H1 (cell line): ENCODE results near the gene LRPPRC. TPM values are rescaled to one million over a fixed set of nuclear protein-coding genes. Genes with fewer than 3 reads are reported as not detected.

Experiments
- CTCF ChIA-PET: fragments of 300-600 bp; sonication (Branson Sonifier 250); formaldehyde crosslinking; loops from one replicate; lab custom pipeline; 2021; ENCODE audit not compliant: partially characterized antibody; lab: Charles Lee
- POLR2A ChIA-PET: fragments of 300-600 bp; sonication (Branson Sonifier 250); formaldehyde crosslinking; loops from one replicate; lab custom pipeline; 2021; ENCODE audit warnings: inconsistent platforms; ENCODE audit not compliant: partially characterized antibody; lab: Charles Lee
- DNase-seq, 2 experiments: peaks; one replicate each; pipeline versions ENCODE4 v3.0.0 to v3.0.0-alpha.2; 2010 to 2022; ENCODE audit warnings: low spot score in 2 of 2, low read depth in 1 of 2, mixed read lengths in 1 of 2
- FAIRE-seq: peaks from 2 replicates; lab custom pipeline; 2011; peaks lifted over from hg19 to GRCh38; lab: Jason Lieb, UNC
- H2AFZ ChIP-seq: 2 replicates; pipeline ENCODE4 v1.8.1; 2012; ENCODE audit warnings: low read length, inconsistent platforms
- H2AK5ac ChIP-seq: 2 replicates; pipeline ENCODE4 v1.6.1; 2013; ENCODE audit warnings: low read depth, low read length
- H2BK120ac ChIP-seq: replicated peaks from 2 replicates; pipeline ENCODE3; 2013; ENCODE audit warnings: low read depth, low read length, inconsistent platforms
- H2BK12ac ChIP-seq: 2 replicates; pipeline ENCODE4 v1.6.1; 2013; ENCODE audit warnings: low read depth, low read length
- H2BK15ac ChIP-seq: 2 replicates; pipeline ENCODE4 v1.6.1; 2013; ENCODE audit warnings: low read length
- H2BK20ac ChIP-seq: 2 replicates; pipeline ENCODE4 v1.6.1; 2013; ENCODE audit warnings: low read length
- H2BK5ac ChIP-seq: 2 replicates; pipeline ENCODE4 v1.6.1; 2013; ENCODE audit warnings: low read depth, low read length
- H3K14ac ChIP-seq: 2 replicates; pipeline ENCODE4 v1.6.1; 2013; ENCODE audit warnings: inconsistent platforms; ENCODE audit not compliant: insufficient read length
- H3K18ac ChIP-seq: 2 replicates; pipeline ENCODE4 v1.6.1; 2013; ENCODE audit warnings: low read length; ENCODE audit errors: extremely low read depth
- H3K23ac ChIP-seq: 2 replicates; pipeline ENCODE4 v1.6.1; 2013; ENCODE audit warnings: inconsistent platforms; ENCODE audit not compliant: insufficient read length
- H3K23me2 ChIP-seq: 2 replicates; pipeline ENCODE4 v1.6.1; 2013; ENCODE audit warnings: low read depth, low read length
- H3K27ac ChIP-seq: 2 replicates; pipeline ENCODE4 v1.6.1; 2011; ENCODE audit warnings: low read depth, low read length, inconsistent platforms
- H3K27me3 ChIP-seq, 4 experiments: replicated peaks in 1 of 4; 1 replicate in 1 of 4; 2 replicates in 3 of 4; pipeline versions ENCODE4 v1.6.1 to v1.8.1; 2011 to 2013; ENCODE audit warnings: low read length in 3 of 4, mild to moderate bottlenecking in 3 of 4, inconsistent platforms in 2 of 4, mixed read lengths in 2 of 4, moderate library complexity in 1 of 4; ENCODE audit not compliant: control insufficient read depth in 3 of 4, insufficient read depth in 3 of 4; ENCODE audit errors: extremely low read depth in 1 of 4
- H3K36me3 ChIP-seq, 4 experiments: 2 replicates each; pipeline versions ENCODE4 v1.6.1 to v1.8.1; 2011 to 2013; ENCODE audit warnings: mild to moderate bottlenecking in 4 of 4, low read length in 3 of 4, moderate library complexity in 2 of 4, control low read depth in 1 of 4, inconsistent platforms in 1 of 4; ENCODE audit not compliant: insufficient read depth in 4 of 4, control insufficient read depth in 2 of 4
- H3K4ac ChIP-seq: replicated peaks from 2 replicates; pipeline ENCODE3; 2013; ENCODE audit warnings: low read length, low read depth, mixed read lengths, inconsistent platforms; ENCODE audit not compliant: insufficient read length
- H3K4me1 ChIP-seq, 4 experiments: replicated peaks in 1 of 4; 1 replicate in 1 of 4; 2 replicates in 3 of 4; pipeline versions ENCODE4 v1.6.1 to v1.8.1; 2011 to 2013; ENCODE audit warnings: low read length in 3 of 4, inconsistent platforms in 2 of 4, mixed read lengths in 1 of 4; ENCODE audit not compliant: insufficient read depth in 4 of 4, control insufficient read depth in 3 of 4
- H3K4me2 ChIP-seq, 2 experiments: 2 replicates each; pipeline versions ENCODE4 v1.6.1 to v1.8.1; 2011 to 2013; ENCODE audit warnings: low read depth in 2 of 2, low read length in 2 of 2, control low read depth in 1 of 2, inconsistent platforms in 1 of 2, mild to moderate bottlenecking in 1 of 2; ENCODE audit not compliant: insufficient read depth in 1 of 2
- H3K4me3 ChIP-seq, 4 experiments: fragments of 200-600, 300-600 bp in 1 of 4; sonication (generic), shearing (Covaris generic), sonication (Bioruptor Twin) in 1 of 4; 2 replicates each; pipeline versions ENCODE4 v1.5.1 to v1.8.1; 2011 to 2016; ENCODE audit warnings: low read length in 4 of 4, low read depth in 3 of 4, control low read depth in 2 of 4, inconsistent platforms in 2 of 4, mild to moderate bottlenecking in 2 of 4, mixed read lengths in 1 of 4, moderate library complexity in 1 of 4; ENCODE audit not compliant: insufficient read depth in 2 of 4; ENCODE audit errors: extremely low read depth in 1 of 4
- H3K56ac ChIP-seq: replicated peaks from 2 replicates; pipeline ENCODE3; 2013; ENCODE audit warnings: low read depth, mild to moderate bottlenecking, mixed read lengths, low read length, inconsistent platforms; ENCODE audit not compliant: insufficient read length
- H3K79me1 ChIP-seq: 2 replicates; pipeline ENCODE4 v1.6.1; 2013; ENCODE audit warnings: low read depth, low read length, control low read depth
- H3K79me2 ChIP-seq, 2 experiments: 2 replicates each; pipeline versions ENCODE4 v1.6.1 to v1.8.1; 2012 to 2013; ENCODE audit warnings: low read length in 2 of 2, mild to moderate bottlenecking in 2 of 2, inconsistent platforms in 1 of 2; ENCODE audit not compliant: insufficient read depth in 2 of 2, control insufficient read depth in 1 of 2
- H3K9ac ChIP-seq, 4 experiments: replicated peaks in 1 of 4; 1 replicate in 1 of 4; 2 replicates in 3 of 4; pipeline versions ENCODE4 v1.6.1 to v1.8.1; 2011 to 2013; ENCODE audit warnings: low read depth in 3 of 4, low read length in 3 of 4, control low read depth in 2 of 4, mild to moderate bottlenecking in 2 of 4, moderate library complexity in 2 of 4, inconsistent platforms in 1 of 4; ENCODE audit errors: extremely low read depth in 1 of 4
- H3K9me3 ChIP-seq, 2 experiments: 2 replicates each; pipeline versions ENCODE4 v1.6.1 to v1.8.1; 2012 to 2013; ENCODE audit warnings: mild to moderate bottlenecking in 2 of 2, moderate library complexity in 2 of 2, control low read depth in 1 of 2, inconsistent platforms in 1 of 2, low read depth in 1 of 2, low read length in 1 of 2, mixed read lengths in 1 of 2; ENCODE audit not compliant: insufficient read depth in 2 of 2
- H4K20me1 ChIP-seq, 2 experiments: replicated peaks in 1 of 2; 2 replicates each; pipeline versions ENCODE3 to v1.8.1; 2011 to 2013; ENCODE audit warnings: inconsistent platforms in 2 of 2, low read length in 2 of 2, mild to moderate bottlenecking in 1 of 2; ENCODE audit not compliant: insufficient read depth in 2 of 2, control insufficient read depth in 1 of 2
- H4K5ac ChIP-seq: 2 replicates; pipeline ENCODE4 v1.6.1; 2013; ENCODE audit warnings: low read length, low read depth, mixed read lengths, inconsistent platforms; ENCODE audit not compliant: insufficient read length
- H4K8ac ChIP-seq: 2 replicates; pipeline ENCODE4 v1.8.0; 2013; ENCODE audit warnings: mild to moderate bottlenecking, moderate library complexity, low read length, inconsistent platforms; ENCODE audit not compliant: insufficient read depth; ENCODE audit errors: extremely low read depth
- H4K91ac ChIP-seq: replicated peaks from 2 replicates; pipeline ENCODE3; 2013; ENCODE audit warnings: low read length, mixed read lengths, inconsistent platforms; ENCODE audit not compliant: insufficient read length
- BCL11A ChIP-seq, 2 experiments: IDR thresholded peaks; one replicate each; pipeline ENCODE4 v1.6.1; 2011; ENCODE audit warnings: low read depth in 2 of 2, low read length in 2 of 2, mild to moderate bottlenecking in 2 of 2
- EP300 ChIP-seq, 2 experiments: IDR thresholded peaks; 1 replicate in 1 of 2; 2 replicates in 1 of 2; pipeline ENCODE4 v1.6.1; 2011 to 2012; ENCODE audit warnings: low read depth in 2 of 2, low read length in 2 of 2, mild to moderate bottlenecking in 2 of 2, borderline replicate concordance in 1 of 2, inconsistent platforms in 1 of 2, moderate library complexity in 1 of 2
- KDM1A ChIP-seq: fragments of 200-600, 300-600 bp; sonication (generic); IDR thresholded peaks from 2 replicates; pipeline ENCODE4 v1.7.1; 2016; ENCODE audit warnings: mild to moderate bottlenecking, low read length, borderline replicate concordance
- KDM4A ChIP-seq: IDR thresholded peaks from one replicate; pipeline ENCODE4 v1.7.1; 2012; ENCODE audit warnings: low read depth, mild to moderate bottlenecking, moderate library complexity, low read length, inconsistent platforms; ENCODE audit not compliant: severe bottlenecking
- POLR2A ChIP-seq, 2 experiments: IDR thresholded peaks; 1 replicate in 1 of 2; 2 replicates in 1 of 2; pipeline ENCODE4 v1.6.1; 2011; ENCODE audit warnings: low read depth in 2 of 2, low read length in 2 of 2, mild to moderate bottlenecking in 2 of 2; ENCODE audit errors: control extremely low read depth in 1 of 2
- RAD21 ChIP-seq, 2 experiments: IDR thresholded peaks in 1 of 2; conservative IDR thresholded peaks in 1 of 2; 2 replicates each; pipeline ENCODE4 v1.6.1; 2011; ENCODE audit warnings: low read depth in 2 of 2, low read length in 2 of 2, improper control_type of control experiment in 1 of 2, inconsistent platforms in 1 of 2, mild to moderate bottlenecking in 1 of 2, moderate library complexity in 1 of 2
- SP2 ChIP-seq: IDR thresholded peaks from 2 replicates; pipeline ENCODE4 v1.6.1; 2012; ENCODE audit warnings: mild to moderate bottlenecking, low read length, inconsistent platforms
- SP4 ChIP-seq: IDR thresholded peaks from 2 replicates; pipeline ENCODE4 v1.6.1; 2012; ENCODE audit warnings: low read length, inconsistent platforms
- SRF ChIP-seq: IDR thresholded peaks from 2 replicates; pipeline ENCODE4 v1.6.1; 2011; ENCODE audit warnings: mild to moderate bottlenecking, low read depth, low read length, moderate library complexity
- SUZ12 ChIP-seq: fragments of 200-600 bp; sonication (generic); IDR thresholded peaks from 2 replicates; pipeline ENCODE4 v1.6.1; 2012; ENCODE audit warnings: mild to moderate bottlenecking, inconsistent platforms, low read length, moderate library complexity, mixed read lengths
- TEAD4 ChIP-seq: IDR thresholded peaks from 2 replicates; pipeline ENCODE4 v1.6.1; 2012; ENCODE audit warnings: low read depth, low read length, inconsistent platforms, mixed read lengths
- USF2 ChIP-seq: IDR thresholded peaks from 2 replicates; pipeline ENCODE4 v1.6.1; 2011; ENCODE audit warnings: low read length, improper control_type of control experiment
- WGBS, 2 experiments: shearing (Covaris generic) in 1 of 2; methylation state at CpG; one replicate each; pipeline versions ENCODE4 v1.1.6 to v1.1.7; 2013 to 2015; ENCODE audit warnings: low lambda C conversion rate in 2 of 2, mixed read lengths in 2 of 2, inconsistent platforms in 1 of 2, low coverage in 1 of 2, missing lambda C conversion rate in 1 of 2; ENCODE audit not compliant: insufficient replicate concordance in 2 of 2, insufficient coverage in 1 of 2, insufficient read length in 1 of 2; ENCODE audit errors: extremely low coverage in 1 of 2, missing lambda C conversion rate in 1 of 2; 5-methylcytosine and 5-hydroxymethylcytosine counted together
- polyA plus RNA-seq, 7 experiments: library from polyadenylated mRNA; depleted of rRNA in 3 of 7; stranded (reverse) in 5 of 7; unstranded in 2 of 7; fragments of >200 nt in 5 of 7; fragments of 200-250 nt in 2 of 7; gene quantifications; 1 replicate in 5 of 7; 2 replicates in 1 of 7; 4 replicates in 1 of 7; pipeline versions ENCODE4 v1.2.1 to v1.2.3, GENCODE V29; 2011 to 2013; ENCODE audit warnings: missing spikeins in 2 of 7, mixed read lengths in 2 of 7
- total RNA-seq: library from RNA; stranded (reverse); fragmentation: NEBNext Ultra II Directional; extraction: Animal tissue kit (Norgen Biotek cat#: 25700); gene quantifications from 2 replicates; pipeline ENCODE4 v1.2.1, GENCODE V29; 2021

LRPPRC gene
- total and polyA plus RNA-seq, 2 of the 8 experiments (the other 6 are each of a cell fraction or from before 2014, with no cell fraction given), result 43.4 to 167 TPM

GRCh38 chr2:43939695-43940256, 56.0 kb downstream of the LRPPRC start:
- Histone ChIP-seq H3K4me3 (no peak overlapping the region), H4K91ac (no peak overlapping the region), H3K4ac (no peak overlapping the region), H2BK12ac (no peak overlapping the region), H2BK120ac (no peak overlapping the region), H2BK15ac (no peak overlapping the region), H3K4me1 (peaks cover 0 to 10% (median 6%) of the 10 kb centered on the region in 4 experiments; a peak in 4 of 7 replicates), H3K36me3 (peaks cover 0 to 82% (median 15%) of the 10 kb centered on the region in 4 experiments; a peak in 6 of 8 replicates), H4K5ac (no peak overlapping the region), H4K20me1 (peaks cover 0 to 4% of the 10 kb centered on the region in 2 experiments), H3K23ac (no peak overlapping the region), H2BK20ac (no peak overlapping the region), H3K9me3 (no peaks in the 10 kb centered on the region), H2BK5ac (no peak overlapping the region), H4K8ac (no peak overlapping the region), H3K27ac (no peak overlapping the region), H3K56ac (no peak overlapping the region), H3K9ac (no peak overlapping the region), H3K23me2 (no peaks in the 10 kb centered on the region), H2AFZ (no peak overlapping the region), H3K79me2 (peaks cover 0 to 31% of the 10 kb centered on the region in 2 experiments; a peak in 2 of 4 replicates), H2AK5ac (no peak overlapping the region), H3K18ac (no peak overlapping the region), H3K4me2 (no peak overlapping the region), H3K14ac (no peak overlapping the region), H3K79me1 (no peaks in the 10 kb centered on the region), H3K27me3 (no peaks in the 10 kb centered on the region)
- FAIRE-seq, result no peak
- ChIA-PET CTCF (interaction anchor here (1.6 to 1.7 kb wide), 2 partner anchors 11 to 62 kb away, joined by 4 to 5 read pairs; no protein-coding TSS in a partner anchor), POLR2A (interaction anchor here (1.2 kb wide), 1 partner anchor 57 kb away, joined by 3 read pairs; no protein-coding TSS in a partner anchor)
- no peak for DNase-seq
- 94% methylated on average over 6 of the region's 6 CpGs; no CpG with 5 or more reads in 1 of the 2 experiments for WGBS, 2 experiments
- no peak for TF ChIP-seq SP4
- no peak for TF ChIP-seq SUZ12
- TF ChIP-seq POLR2A (IDR thresholded peaks at IDR 0.05; ENCODE audit: control extremely low read depth in 1 of 2, low read depth in 2 of 2, low read length in 2 of 2), result no peak
- TF ChIP-seq EP300 (IDR thresholded peaks at IDR 0.05; ENCODE audit: borderline replicate concordance in 1 of 2, low read depth in 2 of 2, low read length in 2 of 2), result no peak
- TF ChIP-seq KDM4A, result no peak
- no peak for TF ChIP-seq KDM1A
- TF ChIP-seq SP2, result no peak
- TF ChIP-seq SRF, result no peak
- no peak for TF ChIP-seq RAD21 (IDR thresholded peaks at IDR 0.05 in 1 of 2, conservative IDR thresholded peaks at IDR 0.05 in 1 of 2; ENCODE audit: low read depth in 2 of 2, low read length in 2 of 2)
- TF ChIP-seq BCL11A (IDR thresholded peaks at IDR 0.05; ENCODE audit: low read depth in 2 of 2, low read length in 2 of 2), result no peak
- no peak for TF ChIP-seq USF2
- no peak for TF ChIP-seq TEAD4
